Vagina (tissue), 2 donors: Measurements from ENCODE around the gene HECA. TPM values are rescaled to one million over a fixed set of nuclear protein-coding genes. Genes with fewer than 3 reads are reported as not detected.

Experiments
- DNase-seq, 2 donors: peaks; one replicate each; pipeline ENCODE4 v3.0.0-alpha.2; 2017; ENCODE audit errors: extremely low spot score in 2 of 2
- H3K27ac ChIP-seq: fragments of 200-600 bp; sonication (generic); one replicate; pipeline ENCODE4 v1.5.1; 2019
- H3K27me3 ChIP-seq: fragments of 200-600 bp; sonication (generic); one replicate; pipeline ENCODE4 v1.5.1; 2019
- H3K36me3 ChIP-seq, 2 donors: fragments of 200-600 bp; sonication (generic); one replicate each; pipeline ENCODE4 v1.5.1; 2017 to 2019
- H3K4me1 ChIP-seq: fragments of 200-600 bp; sonication (generic); one replicate; pipeline ENCODE4 v1.5.1; 2019
- H3K4me3 ChIP-seq, 2 donors: fragments of 200-600 bp; sonication (generic); 1 replicate in 1 of 2; 2 replicates in 1 of 2; pipeline ENCODE4 v1.5.1; 2016 to 2019
- H3K9me3 ChIP-seq: fragments of 200-600 bp; sonication (generic); one replicate; pipeline ENCODE4 v1.5.1; 2019
- POLR2A ChIP-seq, 2 donors: fragments of 450-650 bp; IDR thresholded peaks; one replicate each; pipeline ENCODE4 v1.6.1; 2017; ENCODE audit warnings: antibody characterized with exemption in 2 of 2, mild to moderate bottlenecking in 2 of 2, moderate library complexity in 2 of 2
- POLR2AphosphoS5 ChIP-seq, 2 donors: sonication (generic); formaldehyde crosslinking; IDR thresholded peaks; one replicate each; pipeline ENCODE4 v1.9.0; 2017; ENCODE audit warnings: antibody characterized with exemption in 2 of 2, mild to moderate bottlenecking in 2 of 2, low read depth in 1 of 2; ENCODE audit not compliant: insufficient read depth in 1 of 2
- intact Hi-C: fragments of 100-400 bp; cut with DNase I; formaldehyde crosslinking; loops from one replicate; pipeline ENCODE4 v1.15.1; 2023
- total RNA-seq: library from RNA; depleted of rRNA; stranded (reverse); fragments of >200 nt; gene quantifications from one replicate; pipeline ENCODE4 v1.2.3, GENCODE V29; 2016
- TF ChIP-seq, protein P1 (sequence below), 3 experiments: fragments of 450-650 bp in 2 of 3; fragments of 200-600 bp in 1 of 3; sonication (generic) in 1 of 3; IDR thresholded peaks; one replicate each; pipeline ENCODE4 v1.5.1; 2017 to 2019; ENCODE audit warnings: antibody characterized with exemption in 3 of 3, mild to moderate bottlenecking in 2 of 3, moderate library complexity in 2 of 3

HECA gene
- total RNA-seq, 1 donor from 2014 or later = 35.8 TPM

DNA sequence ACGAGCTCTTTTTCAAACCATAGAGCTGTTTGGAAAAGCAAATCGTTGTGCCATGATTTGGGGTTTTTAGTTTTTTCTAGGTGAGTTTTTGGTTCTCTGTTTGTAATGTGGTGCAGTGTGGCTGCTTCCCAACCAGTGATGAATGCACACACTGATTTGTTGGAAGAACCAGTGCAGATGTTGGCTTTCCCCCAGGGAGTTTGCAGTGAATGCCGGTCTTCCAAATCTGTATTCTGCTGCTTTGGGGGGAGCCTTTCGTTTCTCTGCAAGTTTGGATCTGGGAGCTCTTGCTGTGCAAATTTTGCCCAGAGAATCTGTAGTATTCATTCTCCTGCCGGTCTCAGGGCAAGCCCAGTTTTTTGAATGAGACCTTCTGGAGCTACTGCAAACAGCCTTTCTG is 14.5 kb downstream of the HECA start:
- no peak for DNase-seq
- no peak overlapping the region for H3K27ac ChIP-seq
- peaks cover 93% of the 10 kb centered on the region for H3K4me1 ChIP-seq

DNA sequence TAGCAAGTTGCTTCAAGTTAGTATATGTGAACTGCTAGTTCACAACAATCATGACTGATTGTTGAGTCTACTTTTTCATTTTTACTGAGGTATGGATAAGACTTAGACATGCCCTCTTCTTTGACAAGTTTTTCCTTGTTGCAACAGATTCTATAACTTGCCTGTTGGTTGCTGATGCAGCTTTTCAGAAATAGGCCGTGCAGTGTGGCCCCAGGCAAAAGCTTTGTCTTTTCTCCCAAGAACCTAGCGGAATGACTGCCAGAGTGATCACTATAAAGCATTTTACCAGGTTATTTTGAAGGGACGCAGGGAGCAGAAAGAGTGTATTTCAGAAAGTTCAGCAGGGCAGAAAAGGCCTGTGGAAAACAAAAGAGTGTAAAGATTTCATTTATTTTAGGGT is 16.0 kb downstream of the HECA start:
- intact Hi-C loops = no loop called here
- Histone ChIP-seq H3K36me3 (no peaks in the 10 kb centered on the region), H3K4me3 (no peak overlapping the region), H3K4me1 (peaks cover 93% of the 10 kb centered on the region), H3K27me3 (no peaks in the 10 kb centered on the region), H3K9me3 (no peaks in the 10 kb centered on the region), H3K27ac (no peak overlapping the region)
- DNase-seq = no peak
- TF ChIP-seq POLR2A (IDR thresholded peaks at IDR 0.05) (no peak), POLR2AphosphoS5 (IDR thresholded peaks at IDR 0.05; ENCODE audit: insufficient read depth in 1 of 2, low read depth in 1 of 2) (peak in 1 of 2 donors; percentile 42)

More for the DNA sequence above, 14.5 kb downstream of the HECA start:
- no peaks in the 10 kb centered on the region for H3K36me3 ChIP-seq
- H3K9me3 ChIP-seq = no peaks in the 10 kb centered on the region
- no peaks in the 10 kb centered on the region for H3K27me3 ChIP-seq
- intact Hi-C loops = no loop called here
- no peak overlapping the region for H3K4me3 ChIP-seq
- TF ChIP-seq, protein P1, sequence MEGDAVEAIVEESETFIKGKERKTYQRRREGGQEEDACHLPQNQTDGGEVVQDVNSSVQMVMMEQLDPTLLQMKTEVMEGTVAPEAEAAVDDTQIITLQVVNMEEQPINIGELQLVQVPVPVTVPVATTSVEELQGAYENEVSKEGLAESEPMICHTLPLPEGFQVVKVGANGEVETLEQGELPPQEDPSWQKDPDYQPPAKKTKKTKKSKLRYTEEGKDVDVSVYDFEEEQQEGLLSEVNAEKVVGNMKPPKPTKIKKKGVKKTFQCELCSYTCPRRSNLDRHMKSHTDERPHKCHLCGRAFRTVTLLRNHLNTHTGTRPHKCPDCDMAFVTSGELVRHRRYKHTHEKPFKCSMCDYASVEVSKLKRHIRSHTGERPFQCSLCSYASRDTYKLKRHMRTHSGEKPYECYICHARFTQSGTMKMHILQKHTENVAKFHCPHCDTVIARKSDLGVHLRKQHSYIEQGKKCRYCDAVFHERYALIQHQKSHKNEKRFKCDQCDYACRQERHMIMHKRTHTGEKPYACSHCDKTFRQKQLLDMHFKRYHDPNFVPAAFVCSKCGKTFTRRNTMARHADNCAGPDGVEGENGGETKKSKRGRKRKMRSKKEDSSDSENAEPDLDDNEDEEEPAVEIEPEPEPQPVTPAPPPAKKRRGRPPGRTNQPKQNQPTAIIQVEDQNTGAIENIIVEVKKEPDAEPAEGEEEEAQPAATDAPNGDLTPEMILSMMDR (IDR thresholded peaks at IDR 0.05) = no peak
- no peak for TF ChIP-seq POLR2A (IDR thresholded peaks at IDR 0.05)

DNA sequence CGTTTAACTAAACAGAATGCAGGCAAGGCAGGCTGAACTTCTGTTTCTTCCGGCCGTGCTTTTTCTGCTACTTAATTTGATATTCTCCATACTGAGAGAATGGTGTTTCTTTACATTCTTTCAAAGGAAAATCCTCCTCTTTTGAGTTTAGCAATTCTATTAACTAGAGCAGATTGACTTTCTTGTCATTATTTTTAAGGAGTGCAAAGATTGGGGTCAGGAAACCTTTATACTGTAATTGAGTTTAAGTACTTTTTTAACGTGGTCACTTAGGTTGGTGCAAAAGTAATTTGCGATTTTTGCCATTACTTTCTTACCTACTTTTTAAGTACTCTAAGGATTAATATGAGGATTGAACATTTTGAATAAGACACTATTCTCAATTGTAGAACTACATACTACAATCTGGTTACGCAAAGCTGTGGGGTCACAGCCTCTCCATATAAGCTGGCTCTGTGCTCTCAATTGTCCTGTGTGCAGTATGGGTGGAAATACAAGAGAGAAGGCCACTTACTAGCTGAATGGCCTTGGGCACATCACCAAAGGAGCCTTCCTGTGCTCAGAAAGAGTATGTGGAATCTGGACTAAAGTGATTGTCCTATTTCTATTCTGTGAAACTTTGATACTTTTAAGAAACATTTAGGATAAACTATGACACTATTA is 16.7 kb downstream of the HECA start:
- TF ChIP-seq POLR2A (IDR thresholded peaks at IDR 0.05) (no peak), POLR2AphosphoS5 (IDR thresholded peaks at IDR 0.05; ENCODE audit: insufficient read depth in 1 of 2, low read depth in 1 of 2) (no peak)
- TF ChIP-seq, protein P1 (IDR thresholded peaks at IDR 0.05) = no peak
- Histone ChIP-seq H3K4me3 (no peak overlapping the region), H3K27me3 (no peaks in the 10 kb centered on the region), H3K36me3 (peaks cover 0 to 2% of the 10 kb centered on the region in 2 donors), H3K27ac (no peak overlapping the region), H3K9me3 (no peaks in the 10 kb centered on the region), H3K4me1 (peaks cover 94% of the 10 kb centered on the region)
- DNase-seq = no peak
- intact Hi-C loops = no loop called here

DNA sequence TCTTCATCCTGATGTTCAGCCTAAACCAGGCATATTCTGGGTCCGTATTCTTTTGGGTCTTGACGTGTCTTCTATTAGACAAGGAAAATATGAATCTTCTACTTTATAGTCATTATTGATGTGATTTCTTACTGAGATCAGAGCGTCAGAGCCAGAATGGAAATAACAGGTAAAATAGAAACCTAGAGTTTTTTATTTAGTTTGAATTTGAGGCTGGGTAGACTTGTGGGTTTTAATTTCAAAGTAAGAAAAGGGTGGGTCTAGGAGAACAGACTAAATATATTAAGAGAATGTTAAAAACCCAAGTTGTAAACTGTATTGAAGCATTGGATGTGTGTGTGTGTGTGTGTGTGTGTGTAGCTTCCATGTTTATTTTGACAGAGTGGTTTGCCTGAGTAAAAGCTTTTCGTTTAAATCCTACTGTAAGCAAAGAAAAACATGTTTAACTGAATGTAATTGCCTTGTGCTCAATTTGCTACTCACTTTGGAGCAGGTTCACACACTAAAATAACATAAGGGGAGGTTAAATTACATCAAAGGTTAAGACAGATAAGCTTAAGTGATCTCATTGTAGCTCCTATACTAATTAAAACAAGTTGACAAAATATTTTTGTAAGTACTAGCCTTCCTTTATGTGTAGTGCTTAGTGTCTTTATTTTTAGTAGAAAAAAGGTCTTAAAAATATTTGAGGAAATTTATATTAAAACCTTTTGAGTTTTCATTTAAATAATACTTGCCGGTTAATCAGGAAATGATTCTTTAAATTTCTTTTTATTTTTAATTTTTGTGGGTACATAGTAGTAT is 17.4 kb downstream of the HECA start:
- Histone ChIP-seq H3K27ac (no peak overlapping the region), H3K9me3 (no peaks in the 10 kb centered on the region), H3K4me3 (no peak overlapping the region), H3K4me1 (peaks cover 94% of the 10 kb centered on the region), H3K36me3 (peaks cover 0 to 3% of the 10 kb centered on the region in 2 donors), H3K27me3 (no peaks in the 10 kb centered on the region)
- DNase-seq = no peak
- no peak for TF ChIP-seq POLR2AphosphoS5 (IDR thresholded peaks at IDR 0.05; ENCODE audit: insufficient read depth in 1 of 2, low read depth in 1 of 2)
- TF ChIP-seq POLR2A (IDR thresholded peaks at IDR 0.05) = no peak
- intact Hi-C loops = no loop called here

DNA sequence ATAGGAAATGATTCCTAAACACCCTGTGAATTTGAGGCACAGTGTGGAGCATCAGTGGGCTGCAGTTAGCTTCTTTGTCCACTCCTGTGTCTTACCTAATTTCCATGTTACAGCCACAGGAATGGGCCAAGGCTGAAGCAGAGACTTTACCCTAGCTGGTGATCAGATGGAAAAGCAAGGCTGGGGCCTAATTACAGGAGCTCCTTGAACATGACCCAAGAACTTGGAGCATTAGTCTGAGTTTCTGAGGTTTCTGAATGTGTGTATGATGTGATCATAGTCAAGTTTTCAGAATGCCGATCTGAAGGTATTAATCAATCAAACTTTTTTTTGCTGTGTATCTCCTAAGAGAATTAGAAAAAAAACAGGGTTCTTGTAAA is 18.0 kb downstream of the HECA start:
- no peak overlapping the region for H3K27ac ChIP-seq
- H3K27me3 ChIP-seq = no peaks in the 10 kb centered on the region
- intact Hi-C loops = no loop called here
- peaks cover 0 to 3% of the 10 kb centered on the region in 2 donors for H3K36me3 ChIP-seq
- H3K4me1 ChIP-seq = peaks cover 94% of the 10 kb centered on the region
- TF ChIP-seq, protein P1 (IDR thresholded peaks at IDR 0.05) = no peak
- no peak for TF ChIP-seq POLR2AphosphoS5 (IDR thresholded peaks at IDR 0.05; ENCODE audit: insufficient read depth in 1 of 2, low read depth in 1 of 2)
- no peak overlapping the region for H3K4me3 ChIP-seq
- no peak for DNase-seq
- no peaks in the 10 kb centered on the region for H3K9me3 ChIP-seq

- H3K27ac ChIP-seq = no peak overlapping the region
- no peak overlapping the region for H3K4me3 ChIP-seq
- no peak for DNase-seq
- H3K4me1 ChIP-seq = peaks cover 88% of the 10 kb centered on the region
- no peaks in the 10 kb centered on the region for H3K27me3 ChIP-seq
- no peaks in the 10 kb centered on the region for H3K9me3 ChIP-seq
- TF ChIP-seq, protein P1 (IDR thresholded peaks at IDR 0.05) = no peak
- no peak for TF ChIP-seq POLR2AphosphoS5 (IDR thresholded peaks at IDR 0.05; ENCODE audit: insufficient read depth in 1 of 2, low read depth in 1 of 2)
- no peak for TF ChIP-seq POLR2A (IDR thresholded peaks at IDR 0.05)
- intact Hi-C loops = no loop called here
- H3K36me3 ChIP-seq = peaks cover 0 to 3% of the 10 kb centered on the region in 2 donors
Observed at GRCh38 chr6:139153855-139154254, 19.0 kb downstream of the HECA start.
